ENCODE results near the gene KIF21A.

Gene KIF21A

DNA sequence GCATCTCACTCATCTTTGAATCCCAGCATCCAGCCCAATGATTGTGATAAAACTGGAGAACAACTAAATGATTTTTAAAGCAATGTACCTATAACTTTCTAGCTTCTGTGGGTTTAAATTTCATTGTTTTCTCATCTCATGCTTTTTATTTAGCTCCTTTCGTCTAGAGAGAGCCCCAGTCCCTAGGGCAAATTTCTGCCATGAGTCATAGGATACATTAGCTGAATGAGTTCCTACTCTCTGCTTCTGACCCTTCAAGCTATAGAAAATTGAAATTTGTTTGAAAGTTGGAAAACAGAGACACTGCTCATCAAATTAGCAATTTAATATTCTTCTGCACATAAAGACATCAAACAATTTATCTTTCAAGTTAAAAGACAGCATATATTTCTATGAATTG is 113.9 kb downstream of the KIF21A start:
- TF ChIP-seq, protein P1, sequence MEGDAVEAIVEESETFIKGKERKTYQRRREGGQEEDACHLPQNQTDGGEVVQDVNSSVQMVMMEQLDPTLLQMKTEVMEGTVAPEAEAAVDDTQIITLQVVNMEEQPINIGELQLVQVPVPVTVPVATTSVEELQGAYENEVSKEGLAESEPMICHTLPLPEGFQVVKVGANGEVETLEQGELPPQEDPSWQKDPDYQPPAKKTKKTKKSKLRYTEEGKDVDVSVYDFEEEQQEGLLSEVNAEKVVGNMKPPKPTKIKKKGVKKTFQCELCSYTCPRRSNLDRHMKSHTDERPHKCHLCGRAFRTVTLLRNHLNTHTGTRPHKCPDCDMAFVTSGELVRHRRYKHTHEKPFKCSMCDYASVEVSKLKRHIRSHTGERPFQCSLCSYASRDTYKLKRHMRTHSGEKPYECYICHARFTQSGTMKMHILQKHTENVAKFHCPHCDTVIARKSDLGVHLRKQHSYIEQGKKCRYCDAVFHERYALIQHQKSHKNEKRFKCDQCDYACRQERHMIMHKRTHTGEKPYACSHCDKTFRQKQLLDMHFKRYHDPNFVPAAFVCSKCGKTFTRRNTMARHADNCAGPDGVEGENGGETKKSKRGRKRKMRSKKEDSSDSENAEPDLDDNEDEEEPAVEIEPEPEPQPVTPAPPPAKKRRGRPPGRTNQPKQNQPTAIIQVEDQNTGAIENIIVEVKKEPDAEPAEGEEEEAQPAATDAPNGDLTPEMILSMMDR (IDR thresholded peaks at IDR 0.05) = no peak
- no peak for TF ChIP-seq ZFX (IDR thresholded peaks at IDR 0.05; ENCODE audit: borderline replicate concordance)
- H3K27ac ChIP-seq = no peak overlapping the region

GRCh38 chr12:39327965-39328364 is 115.0 kb downstream of the KIF21A start:
- TF ChIP-seq ZFX (IDR thresholded peaks at IDR 0.05; ENCODE audit: borderline replicate concordance) = no peak
- TF ChIP-seq, protein P1 (IDR thresholded peaks at IDR 0.05) = no peak
- H3K27ac ChIP-seq = no peak overlapping the region

DNA sequence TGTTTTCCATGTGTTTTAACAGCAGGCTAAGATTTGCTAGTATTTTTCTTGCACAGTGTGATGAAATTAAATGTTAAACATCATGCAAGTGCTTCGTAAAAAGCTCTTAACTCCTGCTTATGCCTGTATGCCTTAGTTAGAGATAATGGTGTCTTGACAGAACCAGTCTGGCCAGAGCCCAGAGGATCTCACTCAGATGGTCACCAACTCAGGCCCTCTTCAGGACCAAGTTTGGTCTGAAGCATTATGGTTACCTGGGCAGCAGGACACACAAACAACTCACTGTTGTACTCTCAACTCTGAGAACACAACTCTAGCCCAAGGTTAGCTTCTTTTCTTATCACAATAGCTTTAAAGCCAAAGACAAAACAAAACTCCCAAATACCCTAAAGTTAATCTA is 115.4 kb downstream of the KIF21A start:
- TF ChIP-seq, protein P1 (IDR thresholded peaks at IDR 0.05) = no peak
- TF ChIP-seq ZFX (IDR thresholded peaks at IDR 0.05; ENCODE audit: borderline replicate concordance) = no peak
- H3K27ac ChIP-seq = no peak overlapping the region

DNA sequence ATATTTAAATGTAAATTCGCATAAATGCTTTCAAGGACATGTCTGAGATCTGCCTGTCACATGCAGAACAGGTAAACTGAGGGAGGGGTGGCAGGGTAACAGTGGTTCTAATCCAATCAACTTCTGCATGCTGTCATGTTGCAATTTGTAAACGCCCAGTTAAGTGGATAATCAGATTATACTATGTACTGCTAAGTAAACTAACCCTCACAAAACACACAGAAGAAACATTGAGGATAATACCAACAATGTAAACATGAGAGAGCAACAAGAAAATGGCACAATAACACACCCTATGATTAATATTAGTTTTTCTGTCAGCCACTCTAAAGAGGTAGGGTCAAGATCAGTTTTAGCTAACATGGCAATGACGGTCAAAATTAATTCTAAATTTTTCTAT is 123.7 kb downstream of the KIF21A start:
- H3K27ac ChIP-seq = peak overlapping the region; percentile 27
- TF ChIP-seq, protein P1 (IDR thresholded peaks at IDR 0.05) = no peak
- no peak for TF ChIP-seq ZFX (IDR thresholded peaks at IDR 0.05; ENCODE audit: borderline replicate concordance)

DNA sequence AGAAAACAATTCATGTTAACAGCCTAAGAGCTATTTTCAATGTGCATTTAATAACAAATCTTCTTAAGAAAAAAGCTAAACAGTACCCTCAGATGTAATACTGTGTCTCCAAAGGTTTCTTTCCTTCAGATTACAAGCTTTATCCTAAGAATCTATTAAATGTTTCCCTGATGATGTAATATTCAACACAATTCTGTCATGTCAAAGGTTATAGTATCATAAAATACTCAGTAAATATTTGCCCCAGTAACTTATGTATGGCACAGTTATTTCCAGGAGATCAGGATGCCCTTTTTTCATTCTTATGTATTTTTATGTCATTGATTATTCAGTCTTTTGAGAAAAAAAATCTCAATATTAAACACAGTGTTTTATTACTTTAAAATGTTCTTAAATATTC is 128.4 kb downstream of the KIF21A start:
- no peak for TF ChIP-seq ZFX (IDR thresholded peaks at IDR 0.05; ENCODE audit: borderline replicate concordance)
- TF ChIP-seq, protein P1 (IDR thresholded peaks at IDR 0.05) = no peak
- no peak overlapping the region for H3K27ac ChIP-seq

- H3K27ac ChIP-seq = no peak overlapping the region
- no peak for TF ChIP-seq ZFX (IDR thresholded peaks at IDR 0.05; ENCODE audit: borderline replicate concordance)
- TF ChIP-seq, protein P1 (IDR thresholded peaks at IDR 0.05) = no peak
Measured at GRCh38 chr12:39309516-39309915, 133.4 kb downstream of the KIF21A start.

DNA sequence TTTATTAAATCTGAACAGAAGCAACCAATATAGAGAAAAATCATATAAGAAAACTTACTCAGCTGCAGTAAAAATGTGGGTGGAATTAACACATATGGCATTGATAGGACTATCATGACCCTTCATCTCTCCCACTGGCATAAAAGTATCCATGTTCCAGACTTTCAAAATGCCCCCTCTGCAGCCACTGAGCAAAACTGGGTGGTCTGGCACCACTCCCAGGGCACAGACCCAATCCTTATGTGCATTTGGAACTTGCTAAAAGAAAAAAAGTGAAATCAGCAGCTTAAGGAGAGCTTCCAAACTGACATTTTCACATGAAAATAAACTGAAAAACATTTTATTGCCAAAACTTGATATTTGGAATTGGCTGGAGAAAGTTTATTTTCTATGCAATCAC is 141.5 kb downstream of the KIF21A start:
- no peak overlapping the region for H3K27ac ChIP-seq
- TF ChIP-seq, protein P1 (IDR thresholded peaks at IDR 0.05) = no peak
- no peak for TF ChIP-seq ZFX (IDR thresholded peaks at IDR 0.05; ENCODE audit: borderline replicate concordance)

Measured in 22Rv1 (cell line).